HG03039 (cell line): ENCODE results near the gene GOLGA2.

Experiments
- ATAC-seq: cut with Tn5 transposase; IDR thresholded peaks from one replicate; pipeline ENCODE4 v1.9.1; 2021; ENCODE audit warnings: mild to moderate bottlenecking, moderate library complexity; ENCODE audit not compliant: unreplicated experiment

The GOLGA2 gene

GRCh38 chr9:128257907-128258306 is 17.9 kb downstream of the GOLGA2 start:
- no peak for ATAC-seq

GRCh38 chr9:128257086-128257825 is 18.6 kb downstream of the GOLGA2 start:
- ATAC-seq = no peak

- no peak for ATAC-seq
These were observed 20.7 kb downstream of the GOLGA2 start for GRCh38 chr9:128254855-128255759.

GRCh38 chr9:128254362-128254761 is 21.4 kb downstream of the GOLGA2 start:
- no peak for ATAC-seq

GRCh38 chr9:128253991-128254346 is 21.8 kb downstream of the GOLGA2 start:
- ATAC-seq = no peak

GRCh38 chr9:128253140-128253990 is 22.4 kb downstream of the GOLGA2 start:
- no peak for ATAC-seq

- ATAC-seq = no peak
These were observed 23.3 kb downstream of the GOLGA2 start for GRCh38 chr9:128252317-128253139.

GRCh38 chr9:128251732-128252100 is 24.1 kb downstream of the GOLGA2 start:
- ATAC-seq = no peak

- no peak for ATAC-seq
These were observed 24.7 kb downstream of the GOLGA2 start for GRCh38 chr9:128250839-128251731.

- ATAC-seq = peak; percentile 80
These were observed 25.6 kb downstream of the GOLGA2 start for GRCh38 chr9:128249908-128250838.

GRCh38 chr9:128249558-128249907 is 26.3 kb downstream of the GOLGA2 start:
- no peak for ATAC-seq

GRCh38 chr9:128247226-128247803 is 28.5 kb downstream of the GOLGA2 start:
- ATAC-seq = no peak

- ATAC-seq = no peak
These were observed 29.3 kb downstream of the GOLGA2 start for GRCh38 chr9:128246471-128246870.

GRCh38 chr9:128245421-128246151 is 30.2 kb downstream of the GOLGA2 start:
- no peak for ATAC-seq

GRCh38 chr9:128244837-128245231 is 31.0 kb downstream of the GOLGA2 start:
- ATAC-seq = no peak

- ATAC-seq = no peak
These were observed 31.5 kb downstream of the GOLGA2 start for GRCh38 chr9:128244091-128244836.
